OCI-LY1 (cell line): ENCODE measurements around the gene GRB7.
A peak's percentile ranks its signal among the peaks of the same experiment; 100 is the strongest.

ENCODE experiments used
- H2AFZ ChIP-seq: fragments of 200-600 bp; sonication (generic), shearing (Covaris generic); 2 replicates; pipeline ENCODE4 v1.6.0; 2014; ENCODE audit warnings: antibody characterized with exemption, mild to moderate bottlenecking, low read length
- H3F3A ChIP-seq: fragments of 200-600 bp; sonication (generic), shearing (Covaris generic); 2 replicates; pipeline ENCODE4 v1.6.0; 2014; ENCODE audit warnings: mild to moderate bottlenecking, antibody characterized with exemption, low read length, moderate library complexity; ENCODE audit not compliant: insufficient read depth
- H3K27ac ChIP-seq: fragments of 200-600 bp; sonication (generic); 2 replicates; pipeline ENCODE4 v1.5.1; 2014; ENCODE audit warnings: low read length, mixed run types, mild to moderate bottlenecking, low read depth; ENCODE audit not compliant: poor library complexity, severe bottlenecking
- H3K27me3 ChIP-seq: fragments of 200-600 bp; sonication (generic); 2 replicates; pipeline ENCODE4 v1.6.0; 2014; ENCODE audit warnings: antibody characterized with exemption, mild to moderate bottlenecking, low read length, moderate library complexity; ENCODE audit not compliant: insufficient read depth
- H3K36me3 ChIP-seq: fragments of 200-600 bp; sonication (generic); 2 replicates; pipeline ENCODE4 v1.6.1; 2014; ENCODE audit warnings: mild to moderate bottlenecking, antibody characterized with exemption, low read length, moderate library complexity, mixed read lengths; ENCODE audit not compliant: insufficient read depth
- H3K4me1 ChIP-seq: fragments of 200-600 bp; sonication (generic); 2 replicates; pipeline ENCODE4 v1.5.1; 2014; ENCODE audit warnings: mild to moderate bottlenecking, low read length, moderate library complexity; ENCODE audit not compliant: insufficient read depth, severe bottlenecking
- H3K4me2 ChIP-seq: fragments of 200-600 bp; sonication (generic), shearing (Covaris generic); 2 replicates; pipeline ENCODE4 v1.6.1; 2014; ENCODE audit warnings: low read length
- H3K4me3 ChIP-seq: fragments of 200-600 bp; sonication (generic); 2 replicates; pipeline ENCODE4 v1.5.1; 2014; ENCODE audit warnings: low read length, low read depth, mild to moderate bottlenecking, mixed read lengths; ENCODE audit not compliant: poor library complexity, severe bottlenecking
- H3K79me2 ChIP-seq: fragments of 200-600 bp; shearing (Covaris generic); 2 replicates; pipeline ENCODE4 v1.6.1; 2016; ENCODE audit warnings: mixed run types, low read length, mixed read lengths; ENCODE audit not compliant: insufficient read depth
- H3K9ac ChIP-seq: fragments of 200-600 bp; sonication (generic), shearing (Covaris generic); 2 replicates; pipeline ENCODE4 v1.6.1; 2014; ENCODE audit warnings: mild to moderate bottlenecking, low read length, mixed read lengths
- H3K9me2 ChIP-seq: fragments of 200-600 bp; sonication (generic), shearing (Covaris generic); 2 replicates; pipeline ENCODE4 v1.6.1; 2014; ENCODE audit warnings: low read depth, mild to moderate bottlenecking, low read length, mixed read lengths
- H3K9me3 ChIP-seq: fragments of 200-600 bp; shearing (Covaris generic); 2 replicates; pipeline ENCODE4 v1.6.1; 2014; ENCODE audit warnings: low read length, mixed read lengths
- H4K20me1 ChIP-seq: fragments of 200-600 bp; sonication (generic), shearing (Covaris generic); 2 replicates; pipeline ENCODE4 v1.6.0; 2016; ENCODE audit warnings: mild to moderate bottlenecking, low read length; ENCODE audit not compliant: insufficient read depth
- EZH2 ChIP-seq: fragments of 200-600 bp; sonication (generic), shearing (Covaris generic); IDR thresholded peaks from 2 replicates; pipeline ENCODE4 v1.8.0; 2017; ENCODE audit warnings: borderline replicate concordance, mixed run types, mild to moderate bottlenecking, antibody characterized with exemption, low read length, moderate library complexity, mixed read lengths
- TF ChIP-seq, protein P1 (sequence below): fragments of 200-600 bp; sonication (generic), shearing (Covaris generic); IDR thresholded peaks from 2 replicates; pipeline ENCODE4 v1.5.1; 2017; ENCODE audit warnings: mild to moderate bottlenecking, antibody characterized with exemption, low read length, moderate library complexity, mixed read lengths

The GRB7 gene

DNA sequence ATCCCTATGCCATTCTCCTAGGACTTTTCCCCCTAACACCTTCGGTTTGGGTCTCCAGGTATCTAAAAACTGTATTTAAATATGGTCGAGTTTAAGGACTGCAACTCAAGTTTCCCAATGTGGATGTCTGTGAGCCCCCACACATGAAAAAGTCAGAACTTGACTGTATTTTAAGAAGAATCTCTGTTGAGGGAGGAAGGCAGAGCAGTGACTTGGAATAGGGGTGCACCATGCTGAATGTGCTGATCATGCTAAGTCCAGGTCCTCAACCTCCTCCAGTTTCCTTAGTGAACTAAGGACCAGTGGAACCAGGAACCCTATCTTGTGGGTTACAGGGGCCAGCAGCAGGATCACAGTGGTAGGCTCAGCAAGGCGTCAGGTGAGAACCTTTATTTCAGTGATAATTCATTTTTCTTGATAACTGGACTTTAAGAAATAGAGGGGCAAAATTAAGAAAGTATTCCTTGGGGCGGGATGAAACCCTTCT, 19.5 kb downstream of the GRB7 start:
- Histone ChIP-seq H3K79me2 (no peaks in the 10 kb centered on the region), H3K4me1 (peaks cover 88% of the 10 kb centered on the region), H3K9me2 (no peaks in the 10 kb centered on the region), H3K4me3 (no peak overlapping the region), H3F3A (peaks cover 33% of the 10 kb centered on the region), H3K9ac (peak overlapping the region; percentile 84), H2AFZ (no peak overlapping the region), H3K4me2 (peak overlapping the region; percentile 65), H3K36me3 (peaks cover 21% of the 10 kb centered on the region), H3K9me3 (no peaks in the 10 kb centered on the region), H3K27ac (peak overlapping the region; percentile 99), H4K20me1 (no peaks in the 10 kb centered on the region), H3K27me3 (no peaks in the 10 kb centered on the region)
- no peak for TF ChIP-seq EZH2
- TF ChIP-seq, protein P1, sequence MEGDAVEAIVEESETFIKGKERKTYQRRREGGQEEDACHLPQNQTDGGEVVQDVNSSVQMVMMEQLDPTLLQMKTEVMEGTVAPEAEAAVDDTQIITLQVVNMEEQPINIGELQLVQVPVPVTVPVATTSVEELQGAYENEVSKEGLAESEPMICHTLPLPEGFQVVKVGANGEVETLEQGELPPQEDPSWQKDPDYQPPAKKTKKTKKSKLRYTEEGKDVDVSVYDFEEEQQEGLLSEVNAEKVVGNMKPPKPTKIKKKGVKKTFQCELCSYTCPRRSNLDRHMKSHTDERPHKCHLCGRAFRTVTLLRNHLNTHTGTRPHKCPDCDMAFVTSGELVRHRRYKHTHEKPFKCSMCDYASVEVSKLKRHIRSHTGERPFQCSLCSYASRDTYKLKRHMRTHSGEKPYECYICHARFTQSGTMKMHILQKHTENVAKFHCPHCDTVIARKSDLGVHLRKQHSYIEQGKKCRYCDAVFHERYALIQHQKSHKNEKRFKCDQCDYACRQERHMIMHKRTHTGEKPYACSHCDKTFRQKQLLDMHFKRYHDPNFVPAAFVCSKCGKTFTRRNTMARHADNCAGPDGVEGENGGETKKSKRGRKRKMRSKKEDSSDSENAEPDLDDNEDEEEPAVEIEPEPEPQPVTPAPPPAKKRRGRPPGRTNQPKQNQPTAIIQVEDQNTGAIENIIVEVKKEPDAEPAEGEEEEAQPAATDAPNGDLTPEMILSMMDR, result no peak

DNA sequence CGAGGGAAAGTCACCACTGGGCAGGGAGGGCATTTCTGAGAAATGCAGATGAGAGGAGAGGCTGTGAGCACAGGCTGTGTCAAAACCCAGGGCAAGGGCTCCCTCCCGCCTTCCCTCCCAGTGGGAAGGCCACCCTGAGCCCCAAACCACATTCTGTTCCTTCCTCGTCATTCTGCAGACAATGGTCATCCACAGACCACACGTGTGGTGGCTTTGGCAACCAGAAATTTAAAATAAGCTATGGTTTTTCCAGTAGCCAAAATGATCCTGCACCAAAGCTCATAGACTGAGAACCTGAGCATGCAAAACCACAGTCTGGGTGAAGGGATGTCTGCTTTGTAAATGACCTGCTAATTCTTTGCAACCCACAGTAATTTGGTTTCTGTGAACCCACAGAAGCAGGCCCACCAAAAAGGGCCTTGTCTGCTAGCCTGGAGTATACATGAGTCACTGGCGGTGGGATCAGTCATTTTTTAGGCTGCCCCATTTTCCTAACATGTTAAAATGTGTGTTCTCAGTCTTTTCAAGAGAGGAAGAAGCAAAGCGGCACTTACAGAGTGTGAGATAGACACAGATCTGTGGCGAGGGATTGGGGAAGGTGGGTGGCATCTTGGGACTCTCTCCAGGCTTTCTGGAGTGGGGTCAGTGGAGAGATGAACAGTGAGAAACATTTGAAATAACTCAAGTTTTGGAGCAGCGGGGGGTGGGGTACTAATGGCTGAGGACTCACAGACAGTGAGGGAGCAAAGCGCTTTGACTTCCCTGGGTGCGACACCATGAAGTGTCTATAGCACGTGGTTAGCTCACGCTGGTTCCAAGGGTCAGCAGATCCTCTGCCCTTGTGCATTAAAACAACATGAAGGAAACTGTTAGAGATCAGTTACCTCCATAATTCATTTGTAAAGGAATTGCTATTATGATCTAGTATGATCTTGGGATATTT, 20.5 kb downstream of the GRB7 start:
- no peak for TF ChIP-seq EZH2
- TF ChIP-seq, protein P1, result no peak

DNA sequence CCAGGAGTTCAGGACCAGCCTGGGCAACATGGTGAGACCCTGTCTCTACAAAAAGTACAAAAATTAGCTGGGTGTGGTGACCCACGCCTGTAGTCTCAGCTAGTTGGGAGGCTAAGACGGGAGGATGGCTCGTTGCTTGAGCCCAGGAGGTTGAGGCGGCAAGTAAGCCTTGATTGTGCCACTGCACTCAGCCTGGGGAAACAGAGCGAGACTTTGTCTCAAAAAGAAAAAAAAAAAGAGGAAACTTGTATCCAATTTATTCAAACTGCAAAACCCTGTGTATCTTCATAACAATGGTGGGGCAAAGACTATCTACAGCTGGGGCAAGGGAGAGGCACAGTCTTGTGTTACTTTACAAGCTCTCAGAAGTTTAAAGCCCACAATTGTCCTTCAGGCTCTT, 21.5 kb downstream of the GRB7 start:
- H3K9me3 ChIP-seq, result no peaks in the 10 kb centered on the region
- no peaks in the 10 kb centered on the region for H4K20me1 ChIP-seq
- H3K9me2 ChIP-seq, result no peaks in the 10 kb centered on the region
- H3K4me2 ChIP-seq, result peak overlapping the region; percentile 65; the same call in 1 of the 2 replicates
- peaks cover 40% of the 10 kb centered on the region for H3K36me3 ChIP-seq
- H3F3A ChIP-seq, result peaks cover 39% of the 10 kb centered on the region
- H3K4me1 ChIP-seq, result peaks cover 86% of the 10 kb centered on the region
- H3K4me3 ChIP-seq, result no peak overlapping the region
- H3K9ac ChIP-seq, result peak overlapping the region; percentile 84
- H3K79me2 ChIP-seq, result no peaks in the 10 kb centered on the region
- no peaks in the 10 kb centered on the region for H3K27me3 ChIP-seq
- no peak overlapping the region for H2AFZ ChIP-seq
- H3K27ac ChIP-seq, result peak overlapping the region; percentile 99
- TF ChIP-seq, protein P1, result no peak
- no peak for TF ChIP-seq EZH2

More for the DNA sequence above, 20.5 kb downstream of the GRB7 start:
- no peak overlapping the region for H2AFZ ChIP-seq
- H3K27me3 ChIP-seq, result no peaks in the 10 kb centered on the region
- peaks cover 38% of the 10 kb centered on the region for H3F3A ChIP-seq
- H3K4me1 ChIP-seq, result peaks cover 90% of the 10 kb centered on the region
- H3K27ac ChIP-seq, result peak overlapping the region; percentile 99
- no peaks in the 10 kb centered on the region for H3K79me2 ChIP-seq
- H3K4me3 ChIP-seq, result no peak overlapping the region
- H3K9me2 ChIP-seq, result no peaks in the 10 kb centered on the region
- H4K20me1 ChIP-seq, result no peaks in the 10 kb centered on the region
- peak overlapping the region; percentile 84 for H3K9ac ChIP-seq
- no peaks in the 10 kb centered on the region for H3K9me3 ChIP-seq
- H3K36me3 ChIP-seq, result peaks cover 30% of the 10 kb centered on the region
- H3K4me2 ChIP-seq, result peak overlapping the region; percentile 65
